ENCODE data around the gene SESTD1. TPM values are rescaled to one million over a fixed set of nuclear protein-coding genes. Genes with fewer than 3 reads are reported as not detected.

Gene SESTD1
- total and polyA plus RNA-seq, 2 of the 4 experiments (the other 2 are of a cell fraction): 8.4 to 12.7 TPM

DNA sequence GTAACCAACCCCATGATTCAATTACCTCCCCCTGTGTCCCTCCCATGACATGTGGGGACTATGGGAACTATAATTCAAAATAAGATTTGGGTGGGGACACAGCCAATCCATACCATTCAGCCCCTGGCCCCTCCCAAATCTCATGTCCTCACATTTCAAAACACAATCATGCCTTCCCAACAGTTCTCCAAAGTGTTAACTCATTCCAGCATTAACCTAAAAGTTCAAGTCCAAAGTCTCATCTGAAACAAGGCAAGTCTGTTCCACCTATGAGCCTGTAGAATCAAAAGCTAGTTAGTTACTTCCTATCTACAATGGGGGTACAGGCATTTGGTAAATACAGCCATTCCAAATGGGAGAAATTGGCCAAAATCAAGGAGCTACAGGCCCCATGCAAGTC lies 182.7 kb downstream of the SESTD1 start:
- Histone ChIP-seq H3K4me2 (ENCODE audit: low read depth, low read length) (no peak overlapping the region), H4K8ac (ENCODE audit: low read depth in 2 of 2, low read length in 2 of 2) (no peak overlapping the region), H3K23ac (ENCODE audit: low read depth, low read length) (no peak overlapping the region), H3K27ac (ENCODE audit: insufficient read depth, low read length) (no peak overlapping the region), H2AK5ac (ENCODE audit: low read depth, low read length) (no peak overlapping the region), H2BK120ac (ENCODE audit: low read depth, low read length) (no peak overlapping the region), H2BK15ac (ENCODE audit: low read depth, low read length) (no peak overlapping the region), H2BK5ac (ENCODE audit: low read depth, low read length, poor library complexity, severe bottlenecking) (no peak overlapping the region), H3K56ac (ENCODE audit: extremely low read depth, insufficient read depth, low read length) (no peak overlapping the region), H2BK20ac (ENCODE audit: low read depth, low read length) (no peak overlapping the region), H3K4me3 (ENCODE audit: insufficient read depth, low read depth, low read length) (no peak overlapping the region), H3K4ac (ENCODE audit: low read depth, low read length) (no peak overlapping the region), H3K14ac (replicated peaks; ENCODE audit: low read depth, low read length) (no peak overlapping the region), H3K36me3 (ENCODE audit: control insufficient read depth, insufficient read depth, low read length) (no peaks in the 10 kb centered on the region), H3K9me3 (ENCODE audit: control insufficient read depth, insufficient read depth, low read length) (no peaks in the 10 kb centered on the region), H3K27me3 (ENCODE audit: control insufficient read depth, insufficient read depth, low read length) (no peaks in the 10 kb centered on the region), H2AFZ (replicated peaks; ENCODE audit: low read length, poor library complexity) (no peak overlapping the region), H3K9ac (ENCODE audit: low read depth, low read length) (no peak overlapping the region), H3K18ac (ENCODE audit: low read depth, low read length) (no peak overlapping the region), H3K9me1 (ENCODE audit: insufficient read depth, low read length) (no peaks in the 10 kb centered on the region), H4K5ac (ENCODE audit: low read depth, low read length) (no peak overlapping the region), H4K91ac (ENCODE audit: insufficient read depth, low read depth, low read length) (no peak overlapping the region), H3K4me1 (ENCODE audit: control insufficient read depth, insufficient read depth, low read length) (no peaks in the 10 kb centered on the region), H3K79me1 (ENCODE audit: low read depth in 1 of 2, low read length in 2 of 2) (no peaks in the 10 kb centered on the region), H2AK9ac (replicated peaks; ENCODE audit: low read depth, low read length, poor library complexity) (no peak overlapping the region), H4K20me1 (ENCODE audit: insufficient read depth, low read length) (no peaks in the 10 kb centered on the region)
- in situ Hi-C loops (cut with MboI; ENCODE audit: low sequenced_read_pairs): no loop called here
- intact Hi-C loops (cut with micrococcal nuclease): no loop called here
- ATAC-seq (ENCODE audit: low read depth) (no peak), DNase-seq (no peak)
- TF ChIP-seq, protein P1, sequence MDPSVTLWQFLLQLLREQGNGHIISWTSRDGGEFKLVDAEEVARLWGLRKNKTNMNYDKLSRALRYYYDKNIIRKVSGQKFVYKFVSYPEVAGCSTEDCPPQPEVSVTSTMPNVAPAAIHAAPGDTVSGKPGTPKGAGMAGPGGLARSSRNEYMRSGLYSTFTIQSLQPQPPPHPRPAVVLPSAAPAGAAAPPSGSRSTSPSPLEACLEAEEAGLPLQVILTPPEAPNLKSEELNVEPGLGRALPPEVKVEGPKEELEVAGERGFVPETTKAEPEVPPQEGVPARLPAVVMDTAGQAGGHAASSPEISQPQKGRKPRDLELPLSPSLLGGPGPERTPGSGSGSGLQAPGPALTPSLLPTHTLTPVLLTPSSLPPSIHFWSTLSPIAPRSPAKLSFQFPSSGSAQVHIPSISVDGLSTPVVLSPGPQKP (IDR thresholded peaks at IDR 0.05; ENCODE audit: borderline replicate concordance, low read depth, low read length): no peak
- no peak for TF ChIP-seq SMC3 (IDR thresholded peaks at IDR 0.05; ENCODE audit: low read depth, low read length)
- TF ChIP-seq, protein P2, sequence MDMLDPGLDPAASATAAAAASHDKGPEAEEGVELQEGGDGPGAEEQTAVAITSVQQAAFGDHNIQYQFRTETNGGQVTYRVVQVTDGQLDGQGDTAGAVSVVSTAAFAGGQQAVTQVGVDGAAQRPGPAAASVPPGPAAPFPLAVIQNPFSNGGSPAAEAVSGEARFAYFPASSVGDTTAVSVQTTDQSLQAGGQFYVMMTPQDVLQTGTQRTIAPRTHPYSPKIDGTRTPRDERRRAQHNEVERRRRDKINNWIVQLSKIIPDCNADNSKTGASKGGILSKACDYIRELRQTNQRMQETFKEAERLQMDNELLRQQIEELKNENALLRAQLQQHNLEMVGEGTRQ (IDR thresholded peaks at IDR 0.05; ENCODE audit: low read depth, low read length): no peak
- no peak for TF ChIP-seq RCOR1 (IDR thresholded peaks at IDR 0.05; ENCODE audit: insufficient replicate concordance, low read length)
- no peak for TF ChIP-seq RAD21 (IDR thresholded peaks at IDR 0.05; ENCODE audit: low read length)
- no peak for TF ChIP-seq CHD1 (IDR thresholded peaks at IDR 0.05; ENCODE audit: low read depth, low read length)
- TF ChIP-seq, protein P3, sequence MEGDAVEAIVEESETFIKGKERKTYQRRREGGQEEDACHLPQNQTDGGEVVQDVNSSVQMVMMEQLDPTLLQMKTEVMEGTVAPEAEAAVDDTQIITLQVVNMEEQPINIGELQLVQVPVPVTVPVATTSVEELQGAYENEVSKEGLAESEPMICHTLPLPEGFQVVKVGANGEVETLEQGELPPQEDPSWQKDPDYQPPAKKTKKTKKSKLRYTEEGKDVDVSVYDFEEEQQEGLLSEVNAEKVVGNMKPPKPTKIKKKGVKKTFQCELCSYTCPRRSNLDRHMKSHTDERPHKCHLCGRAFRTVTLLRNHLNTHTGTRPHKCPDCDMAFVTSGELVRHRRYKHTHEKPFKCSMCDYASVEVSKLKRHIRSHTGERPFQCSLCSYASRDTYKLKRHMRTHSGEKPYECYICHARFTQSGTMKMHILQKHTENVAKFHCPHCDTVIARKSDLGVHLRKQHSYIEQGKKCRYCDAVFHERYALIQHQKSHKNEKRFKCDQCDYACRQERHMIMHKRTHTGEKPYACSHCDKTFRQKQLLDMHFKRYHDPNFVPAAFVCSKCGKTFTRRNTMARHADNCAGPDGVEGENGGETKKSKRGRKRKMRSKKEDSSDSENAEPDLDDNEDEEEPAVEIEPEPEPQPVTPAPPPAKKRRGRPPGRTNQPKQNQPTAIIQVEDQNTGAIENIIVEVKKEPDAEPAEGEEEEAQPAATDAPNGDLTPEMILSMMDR (conservative IDR thresholded peaks at IDR 0.05; ENCODE audit: low read depth, low read length): no peak
- TF ChIP-seq BHLHE40 (IDR thresholded peaks at IDR 0.05; ENCODE audit: low read depth, low read length): no peak
- no peak for TF ChIP-seq RFX5 (IDR thresholded peaks at IDR 0.05; ENCODE audit: low read depth, low read length)
- no peak for TF ChIP-seq MAZ (IDR thresholded peaks at IDR 0.05; ENCODE audit: borderline replicate concordance, low read depth, low read length)
- no peak for TF ChIP-seq POLR2A (IDR thresholded peaks at IDR 0.05; ENCODE audit: low read depth, low read length)
- TF ChIP-seq FOS (IDR thresholded peaks at IDR 0.05; ENCODE audit: low read depth, low read length): no peak
- no peak for TF ChIP-seq MXI1 (IDR thresholded peaks at IDR 0.05; ENCODE audit: borderline replicate concordance, low read depth, low read length)
- TF ChIP-seq MAFK (IDR thresholded peaks at IDR 0.05; ENCODE audit: low read depth, low read length): no peak
- TF ChIP-seq NFE2L2 (IDR thresholded peaks at IDR 0.05; ENCODE audit: low read depth, low read length): no peak
- TF ChIP-seq CEBPB (IDR thresholded peaks at IDR 0.05; ENCODE audit: low read depth, low read length): no peak
- POLR2A ChIA-PET (ENCODE audit: unreplicated experiment): no interaction called here
- dilution Hi-C loops (cut with HindIII; ENCODE audit: low sequenced_read_pairs, unreplicated experiment): no loop called here
- CTCF ChIA-PET: no interaction called here
- BruUV-seq (replicated peaks): no TSS peak
